ENCODE measurements around the gene SSBP3.

SSBP3 gene

DNA sequence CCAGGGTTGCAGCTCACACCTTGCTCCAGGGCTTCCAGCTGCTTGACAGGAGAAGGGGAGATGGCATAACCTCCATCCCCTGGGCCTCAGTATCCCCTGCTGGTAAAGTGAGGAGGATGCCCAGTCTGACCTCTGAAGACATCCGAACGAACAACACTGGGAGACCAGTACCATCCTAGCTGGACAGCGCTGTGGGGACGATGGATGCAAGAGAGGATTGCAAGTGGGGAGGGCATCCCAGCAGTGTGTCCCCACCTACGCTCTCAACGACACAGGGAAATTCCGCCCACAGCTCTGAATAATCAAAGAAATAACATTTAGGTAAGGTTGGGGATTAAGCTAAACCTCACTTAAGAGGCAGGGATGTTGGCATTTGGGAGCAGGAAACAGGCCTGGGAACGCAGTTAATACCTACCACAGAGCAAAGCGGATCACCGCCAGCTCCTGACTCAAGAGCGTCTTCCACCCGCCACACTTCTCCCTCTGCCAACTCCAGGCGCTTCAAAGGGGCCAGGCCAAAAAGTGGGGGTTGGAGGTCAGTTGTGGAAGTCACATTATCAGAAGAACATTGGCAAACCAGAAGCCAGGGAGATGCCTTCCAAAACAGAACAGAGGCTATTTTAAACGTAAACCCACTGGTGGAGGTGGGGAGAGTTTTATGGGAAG, 47.6 kb downstream of the SSBP3 start:
- TF ChIP-seq, protein P1, sequence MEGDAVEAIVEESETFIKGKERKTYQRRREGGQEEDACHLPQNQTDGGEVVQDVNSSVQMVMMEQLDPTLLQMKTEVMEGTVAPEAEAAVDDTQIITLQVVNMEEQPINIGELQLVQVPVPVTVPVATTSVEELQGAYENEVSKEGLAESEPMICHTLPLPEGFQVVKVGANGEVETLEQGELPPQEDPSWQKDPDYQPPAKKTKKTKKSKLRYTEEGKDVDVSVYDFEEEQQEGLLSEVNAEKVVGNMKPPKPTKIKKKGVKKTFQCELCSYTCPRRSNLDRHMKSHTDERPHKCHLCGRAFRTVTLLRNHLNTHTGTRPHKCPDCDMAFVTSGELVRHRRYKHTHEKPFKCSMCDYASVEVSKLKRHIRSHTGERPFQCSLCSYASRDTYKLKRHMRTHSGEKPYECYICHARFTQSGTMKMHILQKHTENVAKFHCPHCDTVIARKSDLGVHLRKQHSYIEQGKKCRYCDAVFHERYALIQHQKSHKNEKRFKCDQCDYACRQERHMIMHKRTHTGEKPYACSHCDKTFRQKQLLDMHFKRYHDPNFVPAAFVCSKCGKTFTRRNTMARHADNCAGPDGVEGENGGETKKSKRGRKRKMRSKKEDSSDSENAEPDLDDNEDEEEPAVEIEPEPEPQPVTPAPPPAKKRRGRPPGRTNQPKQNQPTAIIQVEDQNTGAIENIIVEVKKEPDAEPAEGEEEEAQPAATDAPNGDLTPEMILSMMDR (IDR thresholded peaks at IDR 0.05; ENCODE audit: extremely low read depth, insufficient read depth, missing control alignments): no peak
- no peak for DNase-seq (ENCODE audit: low spot score)
- in situ Hi-C loops (cut with MboI; ENCODE audit: low pct_unique_long_range_greater_than_20kb, low sequenced_read_pairs, unreplicated experiment): no loop called here

- TF ChIP-seq, protein P1 (IDR thresholded peaks at IDR 0.05; ENCODE audit: extremely low read depth, insufficient read depth, missing control alignments): no peak
- DNase-seq (ENCODE audit: low spot score): no peak
- in situ Hi-C loops (cut with MboI; ENCODE audit: low pct_unique_long_range_greater_than_20kb, low sequenced_read_pairs, unreplicated experiment): no loop called here
Observed at GRCh38 chr1:54357967-54358366, 48.2 kb downstream of the SSBP3 start.

DNA sequence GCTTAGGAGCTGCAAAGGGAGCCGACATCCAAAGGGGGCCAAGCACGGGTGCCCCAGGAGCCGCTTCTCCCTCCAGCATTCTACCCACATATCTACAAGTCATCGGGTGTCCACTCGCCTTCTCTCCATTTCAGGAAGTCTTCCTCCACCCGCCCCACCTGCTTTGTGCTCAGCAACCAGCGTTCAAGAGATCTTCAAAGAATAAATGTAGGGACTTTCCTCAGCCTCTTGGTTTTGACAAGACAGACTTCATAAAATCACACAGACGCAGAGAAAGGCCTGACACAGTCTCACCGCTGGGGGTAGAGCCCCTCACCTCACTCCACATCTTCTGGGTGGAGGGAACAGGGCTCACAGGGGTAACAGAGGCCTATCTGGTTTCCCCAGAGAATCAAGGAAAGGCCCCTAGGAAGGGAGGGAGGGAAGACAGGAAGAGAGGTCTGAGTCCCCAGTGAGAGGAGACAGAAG, 49.5 kb downstream of the SSBP3 start:
- TF ChIP-seq, protein P1 (IDR thresholded peaks at IDR 0.05; ENCODE audit: extremely low read depth, insufficient read depth, missing control alignments): peak; percentile 22
- in situ Hi-C loops (cut with MboI; ENCODE audit: low pct_unique_long_range_greater_than_20kb, low sequenced_read_pairs, unreplicated experiment): no loop called here
- peak; percentile 72 for DNase-seq (ENCODE audit: low spot score)

- in situ Hi-C loops (cut with MboI; ENCODE audit: low pct_unique_long_range_greater_than_20kb, low sequenced_read_pairs, unreplicated experiment): no loop called here
- TF ChIP-seq, protein P1 (IDR thresholded peaks at IDR 0.05; ENCODE audit: extremely low read depth, insufficient read depth, missing control alignments): no peak
Observed at GRCh38 chr1:54355931-54356679, 50.1 kb downstream of the SSBP3 start.

DNA sequence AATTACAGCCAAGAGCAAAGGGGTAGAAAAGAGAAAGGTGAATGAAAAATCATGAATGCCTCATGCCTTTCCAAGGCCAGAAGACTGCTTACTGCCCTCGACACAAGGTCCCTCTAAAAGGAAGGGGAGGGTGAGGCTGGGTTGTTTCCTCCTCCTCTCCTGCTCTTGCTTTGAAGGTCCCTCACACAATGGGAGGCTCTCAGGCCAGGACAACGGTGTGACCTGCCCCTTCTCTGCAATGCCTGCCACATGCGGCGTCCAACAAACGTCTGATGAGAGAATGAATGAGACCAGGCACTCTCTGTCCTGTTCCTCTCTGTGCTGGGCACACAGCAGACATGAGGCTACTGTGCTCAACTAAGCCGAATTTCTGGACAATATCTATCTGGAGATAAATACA, 51.3 kb downstream of the SSBP3 start:
- no peak for DNase-seq (ENCODE audit: low spot score)
- TF ChIP-seq, protein P1 (IDR thresholded peaks at IDR 0.05; ENCODE audit: extremely low read depth, insufficient read depth, missing control alignments): no peak
- in situ Hi-C loops (cut with MboI; ENCODE audit: low pct_unique_long_range_greater_than_20kb, low sequenced_read_pairs, unreplicated experiment): no loop called here

More at GRCh38 chr1:54355931-54356679, 50.1 kb downstream of the SSBP3 start:
- peak; percentile 59 for DNase-seq (ENCODE audit: low spot score)

DNA sequence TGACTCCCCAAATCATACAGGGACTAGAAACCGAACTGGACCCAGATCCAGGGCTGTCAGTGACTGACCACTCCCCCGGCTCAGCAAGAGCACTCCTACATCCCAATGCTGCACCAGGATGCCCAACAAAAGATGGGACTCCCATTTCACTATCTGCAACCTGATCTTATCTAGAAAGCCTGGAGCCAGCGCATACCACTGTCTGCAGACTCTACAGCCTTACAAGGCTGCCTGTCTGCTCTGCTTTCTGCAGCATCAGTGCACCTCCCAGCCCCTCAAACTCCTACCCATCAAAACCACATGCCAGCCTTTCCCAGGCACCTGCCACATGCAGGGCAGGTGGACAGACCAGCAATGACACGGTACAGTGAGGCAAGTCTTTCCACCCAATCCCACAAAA, 52.2 kb downstream of the SSBP3 start:
- in situ Hi-C loops (cut with MboI; ENCODE audit: low pct_unique_long_range_greater_than_20kb, low sequenced_read_pairs, unreplicated experiment): no loop called here
- TF ChIP-seq, protein P1 (IDR thresholded peaks at IDR 0.05; ENCODE audit: extremely low read depth, insufficient read depth, missing control alignments): no peak
- no peak for DNase-seq (ENCODE audit: low spot score)

Data from GM13977 (cell line).